Lower lobe of right lung (tissue), 2 donors: ENCODE measurements around the gene LMOD2. TPM values are rescaled to one million over a fixed set of nuclear protein-coding genes. Genes with fewer than 3 reads are reported as not detected.
A peak's percentile ranks its signal among the peaks of the same experiment; 100 is the strongest.

Source experiments
- ATAC-seq, 2 donors: fragments of 200-7000 bp; cut with Tn5 transposase; one replicate each; pipeline ENCODE4 v1.9.1; 2020 to 2022; ENCODE audit warnings: mild to moderate bottlenecking in 2 of 2, moderate library complexity in 2 of 2
- DNase-seq: peaks from one replicate; pipeline ENCODE4 v3.0.0-alpha.2; 2020
- H3K27ac ChIP-seq: fragments of 200-600 bp; one replicate; pipeline ENCODE4 v1.8.0; 2022
- H3K27me3 ChIP-seq: fragments of 200-600 bp; one replicate; pipeline ENCODE4 v1.8.0; 2022; ENCODE audit warnings: low read depth
- H3K36me3 ChIP-seq: fragments of 200-600 bp; one replicate; pipeline ENCODE4 v1.8.0; 2022; ENCODE audit warnings: mild to moderate bottlenecking
- H3K4me1 ChIP-seq: fragments of 200-600 bp; one replicate; pipeline ENCODE4 v1.8.0; 2022
- H3K4me3 ChIP-seq: fragments of 200-600 bp; one replicate; pipeline ENCODE4 v1.8.0; 2022; ENCODE audit warnings: mild to moderate bottlenecking
- H3K9me3 ChIP-seq: fragments of 200-600 bp; one replicate; pipeline ENCODE4 v1.8.0; 2022
- intact Hi-C: fragments of 100-400 bp; cut with DNase I; formaldehyde crosslinking; loops from one replicate; pipeline ENCODE4 v1.11.0; 2022
- total RNA-seq: library from RNA; stranded (reverse); fragmentation: NEBNext Ultra II Directional; extraction: Animal tissue kit (Norgen Biotek cat#: 25700); gene quantifications from one replicate; pipeline ENCODE4 v1.2.1, GENCODE V29; 2021
- TF ChIP-seq, protein P1 (sequence below): fragments of 200-600 bp; IDR thresholded peaks from one replicate; pipeline ENCODE4 v1.8.0; 2022; ENCODE audit warnings: antibody characterized with exemption, mild to moderate bottlenecking
- donor health status: DM: no; HTN: yes; CAD: no; lungs with severe emphysema.

Gene LMOD2
- total RNA-seq, 1 donor from 2014 or later, result not detected

DNA sequence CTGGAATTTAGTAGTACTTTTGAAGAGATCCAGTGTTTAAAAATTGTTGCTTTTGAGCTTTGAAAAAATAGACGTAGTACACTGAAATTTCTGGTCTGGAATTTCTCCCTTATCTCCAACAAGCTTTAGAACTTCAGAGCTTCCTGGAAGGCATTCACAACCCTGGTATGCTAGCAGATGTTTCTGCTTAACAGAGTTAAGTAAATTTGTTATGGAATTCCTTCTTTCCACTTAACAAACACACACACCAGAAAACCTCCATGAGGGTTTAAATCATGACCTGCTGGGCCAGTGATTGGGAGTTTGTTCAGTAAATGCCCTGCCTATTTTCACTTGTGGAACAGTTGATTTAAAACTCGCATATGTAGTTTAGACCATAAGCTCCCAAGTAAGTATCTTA lies 40.3 kb upstream of the LMOD2 start:
- Histone ChIP-seq H3K36me3 (no peaks in the 10 kb centered on the region), H3K4me1 (no peaks in the 10 kb centered on the region), H3K9me3 (no peaks in the 10 kb centered on the region), H3K27me3 (no peaks in the 10 kb centered on the region), H3K4me3 (no peak overlapping the region), H3K27ac (no peak overlapping the region)
- intact Hi-C loops, result no loop called here
- DNase-seq, result no peak
- ATAC-seq, result peak; percentile 60 to 87
- TF ChIP-seq, protein P1, sequence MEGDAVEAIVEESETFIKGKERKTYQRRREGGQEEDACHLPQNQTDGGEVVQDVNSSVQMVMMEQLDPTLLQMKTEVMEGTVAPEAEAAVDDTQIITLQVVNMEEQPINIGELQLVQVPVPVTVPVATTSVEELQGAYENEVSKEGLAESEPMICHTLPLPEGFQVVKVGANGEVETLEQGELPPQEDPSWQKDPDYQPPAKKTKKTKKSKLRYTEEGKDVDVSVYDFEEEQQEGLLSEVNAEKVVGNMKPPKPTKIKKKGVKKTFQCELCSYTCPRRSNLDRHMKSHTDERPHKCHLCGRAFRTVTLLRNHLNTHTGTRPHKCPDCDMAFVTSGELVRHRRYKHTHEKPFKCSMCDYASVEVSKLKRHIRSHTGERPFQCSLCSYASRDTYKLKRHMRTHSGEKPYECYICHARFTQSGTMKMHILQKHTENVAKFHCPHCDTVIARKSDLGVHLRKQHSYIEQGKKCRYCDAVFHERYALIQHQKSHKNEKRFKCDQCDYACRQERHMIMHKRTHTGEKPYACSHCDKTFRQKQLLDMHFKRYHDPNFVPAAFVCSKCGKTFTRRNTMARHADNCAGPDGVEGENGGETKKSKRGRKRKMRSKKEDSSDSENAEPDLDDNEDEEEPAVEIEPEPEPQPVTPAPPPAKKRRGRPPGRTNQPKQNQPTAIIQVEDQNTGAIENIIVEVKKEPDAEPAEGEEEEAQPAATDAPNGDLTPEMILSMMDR, result no peak

DNA sequence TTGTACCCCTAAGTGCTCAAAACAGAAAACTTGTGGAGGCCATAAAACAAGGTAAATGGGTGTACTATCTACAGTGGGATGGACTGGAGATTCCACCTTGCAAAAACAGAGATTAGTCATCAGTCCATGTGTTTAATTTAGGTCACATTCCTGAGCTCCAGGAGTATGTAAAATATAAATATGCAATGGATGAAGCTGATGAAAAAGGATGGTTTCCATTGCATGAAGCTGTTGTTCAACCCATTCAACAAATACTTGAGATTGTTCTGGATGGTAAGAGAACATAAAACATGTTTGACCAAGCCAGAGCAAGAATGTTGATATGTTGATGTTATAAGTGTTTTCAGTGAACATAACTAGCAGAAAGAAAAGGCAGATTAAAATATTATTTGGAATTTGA lies 39.4 kb upstream of the LMOD2 start:
- no peaks in the 10 kb centered on the region for H3K9me3 ChIP-seq
- DNase-seq (no peak), ATAC-seq (peak in 1 of 2 donors; percentile 82)
- no peaks in the 10 kb centered on the region for H3K36me3 ChIP-seq
- no peak overlapping the region for H3K27ac ChIP-seq
- H3K4me1 ChIP-seq, result no peaks in the 10 kb centered on the region
- no peaks in the 10 kb centered on the region for H3K27me3 ChIP-seq
- H3K4me3 ChIP-seq, result no peak overlapping the region
- intact Hi-C loops, result no loop called here
- TF ChIP-seq, protein P1, result no peak

DNA sequence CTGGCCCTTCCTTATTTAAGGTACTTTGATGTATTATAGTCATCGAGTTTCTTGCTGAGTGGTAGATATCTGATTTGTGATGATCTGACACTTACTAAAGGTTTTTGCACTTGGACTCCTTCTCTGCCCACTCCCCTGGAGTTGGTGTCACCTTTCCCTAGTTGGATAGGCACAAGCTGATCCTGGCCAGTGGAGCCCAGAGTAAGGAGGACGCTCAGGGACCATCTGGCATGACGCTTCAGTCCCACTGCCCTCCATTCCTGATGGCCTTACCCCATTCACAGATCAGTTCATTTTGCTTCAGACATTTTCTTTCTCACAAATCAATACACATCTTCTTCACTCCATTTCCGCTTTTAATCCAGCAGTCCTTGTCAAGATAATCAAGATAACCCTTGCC lies 34.0 kb upstream of the LMOD2 start:
- Histone ChIP-seq H3K4me3 (no peak overlapping the region), H3K27ac (no peak overlapping the region), H3K36me3 (no peaks in the 10 kb centered on the region), H3K27me3 (no peaks in the 10 kb centered on the region), H3K4me1 (no peaks in the 10 kb centered on the region), H3K9me3 (no peaks in the 10 kb centered on the region)
- TF ChIP-seq, protein P1, result no peak
- DNase-seq, result no peak
- intact Hi-C loops, result no loop called here
- no peak for ATAC-seq

DNA sequence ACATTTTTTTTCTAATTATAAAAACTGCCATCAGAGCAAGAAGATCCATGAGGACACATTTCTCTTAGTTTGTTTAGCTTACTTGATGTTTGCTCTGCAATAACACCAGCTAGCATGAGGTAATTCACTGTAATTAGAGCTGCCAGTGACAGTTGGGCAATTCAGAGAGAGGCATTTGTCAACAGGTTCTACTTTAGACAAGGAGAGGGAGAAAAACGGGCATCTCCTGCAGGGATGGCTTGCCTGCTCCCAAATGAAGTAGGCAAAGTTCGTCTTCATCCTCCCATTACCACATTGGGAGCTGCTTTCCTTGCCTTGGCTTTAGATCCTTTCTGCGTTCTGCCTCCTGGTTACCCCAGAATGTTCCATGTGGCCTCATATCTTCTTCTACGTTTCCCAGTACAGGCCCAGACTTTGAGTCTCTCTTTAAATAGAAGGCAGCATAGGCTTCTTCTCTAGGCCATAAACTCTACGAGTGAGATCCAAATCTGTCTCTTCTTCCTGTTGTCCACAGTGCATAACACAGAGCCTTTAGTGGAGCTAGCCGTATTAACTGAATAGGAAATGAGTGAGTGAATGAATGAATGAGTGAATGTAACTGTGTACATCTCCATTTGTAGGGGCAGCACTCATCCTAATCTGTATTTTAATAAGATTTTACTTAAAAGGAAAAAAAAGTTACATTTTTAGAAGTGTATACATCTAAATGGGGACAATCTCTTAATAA lies 32.8 kb upstream of the LMOD2 start:
- DNase-seq (no peak), ATAC-seq (peak in 1 of 2 donors; percentile 50)
- Histone ChIP-seq H3K27ac (no peak overlapping the region), H3K4me3 (no peak overlapping the region), H3K9me3 (no peaks in the 10 kb centered on the region), H3K4me1 (no peaks in the 10 kb centered on the region), H3K36me3 (no peaks in the 10 kb centered on the region), H3K27me3 (no peaks in the 10 kb centered on the region)
- TF ChIP-seq, protein P1, result no peak
- intact Hi-C loops, result no loop called here

DNA sequence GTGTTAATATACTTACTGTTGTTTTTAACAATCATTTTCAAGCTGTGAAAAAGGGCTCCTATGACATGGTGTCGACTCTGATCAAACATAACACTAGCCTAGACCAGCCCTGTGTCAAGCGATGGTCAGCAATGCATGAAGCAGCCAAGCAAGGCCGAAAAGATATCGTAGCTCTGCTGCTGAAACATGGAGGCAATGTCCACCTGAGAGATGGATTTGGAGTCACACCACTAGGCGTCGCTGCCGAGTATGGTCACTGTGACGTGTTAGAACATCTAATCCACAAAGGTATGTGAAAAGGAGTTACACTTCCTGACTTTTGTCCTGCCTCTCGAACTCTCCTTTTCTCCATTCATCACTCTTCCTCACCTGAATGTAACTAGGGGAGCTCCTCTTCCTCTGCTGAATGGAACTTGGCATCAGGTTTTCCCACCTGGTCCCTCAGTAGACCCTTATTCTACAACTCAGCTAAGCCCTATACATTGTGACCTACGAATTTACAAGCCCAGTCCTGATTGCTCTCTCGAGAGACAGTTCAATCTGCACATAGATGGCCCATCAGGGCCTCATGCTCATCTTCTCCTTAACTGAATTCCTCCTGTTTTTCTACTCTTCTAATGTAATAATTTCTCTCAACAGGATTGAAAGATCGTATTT lies 31.0 kb upstream of the LMOD2 start:
- TF ChIP-seq, protein P1, result peak; percentile 56
- ATAC-seq (peak in 1 of 2 donors; percentile 33), DNase-seq (peak; percentile 59)
- no peaks in the 10 kb centered on the region for H3K4me1 ChIP-seq
- no peaks in the 10 kb centered on the region for H3K36me3 ChIP-seq
- H3K9me3 ChIP-seq, result no peaks in the 10 kb centered on the region
- no peak overlapping the region for H3K27ac ChIP-seq
- no peak overlapping the region for H3K4me3 ChIP-seq
- intact Hi-C loops, result no loop called here
- H3K27me3 ChIP-seq, result no peaks in the 10 kb centered on the region
